Naive thymus-derived CD4-positive, alpha-beta T cell (primary cell): ENCODE results near the gene EIF1. TPM values are rescaled to one million over a fixed set of nuclear protein-coding genes. Genes with fewer than 3 reads are reported as not detected.

Source experiments
- ATAC-seq: fragments of 150-1000 bp; cut with Tn5 transposase; 2 replicates; pipeline ENCODE4 v1.10.0; 2021; ENCODE audit warnings: mild to moderate bottlenecking, moderate library complexity
- CTCF ChIA-PET: fragments of 350-600 bp; sonication (Branson Sonifier 250); formaldehyde crosslinking; loops from one replicate; lab custom pipeline; 2021; ENCODE audit warnings: antibody characterized with exemption; lab: Charles Lee
- POLR2A ChIA-PET: fragments of 350-600 bp; sonication (Branson Sonifier 250); formaldehyde crosslinking; loops from one replicate; lab custom pipeline; 2021; ENCODE audit warnings: antibody characterized with exemption, inconsistent platforms; lab: Charles Lee
- DNase-seq, 9 donors: peaks; one replicate each; pipeline versions ENCODE4 v3.0.0 to v3.0.0-alpha.2; 2020 to 2022; ENCODE audit warnings: mixed read lengths in 1 of 9
- H3K27ac ChIP-seq: one replicate; pipeline ENCODE4 v1.7.0; 2013; ENCODE audit warnings: mild to moderate bottlenecking, low read depth, low read length, moderate library complexity
- H3K27me3 ChIP-seq, 2 donors: one replicate each; pipeline ENCODE4 v1.7.0; 2013; ENCODE audit warnings: low read length in 2 of 2, mild to moderate bottlenecking in 2 of 2, moderate library complexity in 2 of 2; ENCODE audit not compliant: control insufficient read depth in 2 of 2, insufficient read depth in 2 of 2
- H3K36me3 ChIP-seq, 3 experiments: 1 replicate in 2 of 3; 2 replicates in 1 of 3; pipeline ENCODE4 v1.7.0; 2013; ENCODE audit warnings: low read length in 3 of 3, mild to moderate bottlenecking in 3 of 3, moderate library complexity in 1 of 3; ENCODE audit not compliant: insufficient read depth in 3 of 3, control insufficient read depth in 2 of 3
- H3K4me1 ChIP-seq, 2 donors: one replicate each; pipeline ENCODE4 v1.7.0; 2013; ENCODE audit warnings: low read length in 2 of 2, mild to moderate bottlenecking in 2 of 2, moderate library complexity in 1 of 2; ENCODE audit not compliant: control insufficient read depth in 2 of 2, insufficient read depth in 2 of 2
- H3K4me3 ChIP-seq: 2 replicates; pipeline ENCODE4 v1.7.0; 2013; ENCODE audit warnings: mild to moderate bottlenecking, low read length
- H3K9me3 ChIP-seq, 3 experiments: 1 replicate in 2 of 3; 2 replicates in 1 of 3; pipeline ENCODE4 v1.7.0; 2013; ENCODE audit warnings: low read length in 3 of 3; ENCODE audit not compliant: control insufficient read depth in 2 of 3
- H3K27ac Mint-ChIP-seq, 9 donors: one replicate each; pipeline ENCODE4 v1.8.0; 2020 to 2022; ENCODE audit warnings: mixed read lengths in 9 of 9, mild to moderate bottlenecking in 8 of 9, moderate library complexity in 5 of 9, inconsistent platforms in 2 of 9
- H3K27me3 Mint-ChIP-seq, 5 donors: one replicate each; pipeline ENCODE4 v1.8.0; 2021 to 2022; ENCODE audit warnings: mixed read lengths in 5 of 5, mild to moderate bottlenecking in 1 of 5
- H3K36me3 Mint-ChIP-seq, 5 donors: one replicate each; pipeline ENCODE4 v1.8.0; 2020 to 2022; ENCODE audit warnings: mixed read lengths in 5 of 5, mild to moderate bottlenecking in 3 of 5, inconsistent platforms in 1 of 5
- H3K4me1 Mint-ChIP-seq, 7 donors: one replicate each; pipeline ENCODE4 v1.8.0; 2020 to 2022; ENCODE audit warnings: mixed read lengths in 7 of 7, mild to moderate bottlenecking in 3 of 7, inconsistent platforms in 1 of 7
- H3K4me3 Mint-ChIP-seq, 10 donors: one replicate each; pipeline ENCODE4 v1.8.0; 2020 to 2022; ENCODE audit warnings: mild to moderate bottlenecking in 10 of 10, mixed read lengths in 10 of 10, moderate library complexity in 6 of 10, inconsistent platforms in 2 of 10
- H3K9me3 Mint-ChIP-seq, 11 donors: one replicate each; pipeline ENCODE4 v1.8.0; 2020 to 2022; ENCODE audit warnings: mixed read lengths in 11 of 11, mild to moderate bottlenecking in 4 of 11, inconsistent platforms in 1 of 11, moderate library complexity in 1 of 11
- intact Hi-C, 2 donors: fragments of 100-400 bp; cut with micrococcal nuclease; formaldehyde crosslinking; loops; one replicate each; pipeline ENCODE4 v1.15.1; 2023
- polyA plus RNA-seq, 2 donors: library from polyadenylated mRNA; unstranded; fragments of 300-500 nt; fragmentation: Illumina TruSeq; gene quantifications; one replicate each; pipeline ENCODE4 v1.2.3, GENCODE V29; 2021
- total RNA-seq, 6 experiments: library from RNA in 5 of 6; stranded (reverse) in 5 of 6; gene quantifications; 1 replicate in 5 of 6; 2 replicates in 1 of 6; pipeline ENCODE4 v1.2.3 and lab custom pipeline; 2021 to 2026

The EIF1 gene
- total and polyA plus RNA-seq, 7 experiments from 2014 or later = 710 to 2,222 (median 934) TPM

DNA sequence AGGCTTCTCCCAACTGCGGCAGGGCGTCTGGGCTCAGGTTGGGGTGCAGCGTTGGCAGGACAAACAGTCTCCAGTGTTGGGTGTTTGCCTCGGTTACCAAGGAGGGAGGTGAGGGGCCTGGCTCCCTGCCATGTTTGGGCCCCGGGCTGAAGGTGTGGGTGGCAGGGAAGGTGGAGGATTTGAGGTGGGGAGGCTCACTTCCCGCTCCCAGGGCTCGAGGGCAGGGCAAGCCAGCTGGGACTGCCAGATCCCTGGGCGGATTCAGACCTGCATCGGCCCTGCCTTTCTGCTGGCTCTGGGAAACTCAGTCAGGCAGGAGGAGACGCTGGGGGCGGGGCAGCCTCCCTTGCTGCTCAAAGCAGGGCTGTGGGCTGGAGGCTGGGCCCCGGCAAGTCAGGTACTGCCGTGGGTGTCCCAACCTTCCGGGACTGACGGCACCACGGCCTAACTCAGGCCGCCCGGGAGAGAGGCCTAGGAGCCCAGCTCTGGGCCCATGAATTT lies 33.0 kb upstream of the EIF1 start:
- H3K9me3 ChIP-seq = no peaks in the 10 kb centered on the region
- no peak overlapping the region for H3K4me3 ChIP-seq
- DNase-seq (no peak), ATAC-seq (no peak)
- ChIA-PET POLR2A (no interaction called here), CTCF (interaction anchor here (0.5 kb wide), 1 partner anchor 837 kb away, joined by 3 read pairs; no protein-coding TSS in a partner anchor)
- H3K27me3 ChIP-seq = no peaks in the 10 kb centered on the region
- H3K4me1 ChIP-seq = no peaks in the 10 kb centered on the region
- intact Hi-C loops = no loop called here
- Mint-ChIP-seq H3K27ac (no peak overlapping the region), H3K4me1 (no peaks in the 10 kb centered on the region), H3K4me3 (no peak overlapping the region), H3K36me3 (no peaks in the 10 kb centered on the region), H3K27me3 (no peaks in the 10 kb centered on the region), H3K9me3 (no peaks in the 10 kb centered on the region)
- no peaks in the 10 kb centered on the region for H3K36me3 ChIP-seq
- H3K27ac ChIP-seq = no peak overlapping the region

DNA sequence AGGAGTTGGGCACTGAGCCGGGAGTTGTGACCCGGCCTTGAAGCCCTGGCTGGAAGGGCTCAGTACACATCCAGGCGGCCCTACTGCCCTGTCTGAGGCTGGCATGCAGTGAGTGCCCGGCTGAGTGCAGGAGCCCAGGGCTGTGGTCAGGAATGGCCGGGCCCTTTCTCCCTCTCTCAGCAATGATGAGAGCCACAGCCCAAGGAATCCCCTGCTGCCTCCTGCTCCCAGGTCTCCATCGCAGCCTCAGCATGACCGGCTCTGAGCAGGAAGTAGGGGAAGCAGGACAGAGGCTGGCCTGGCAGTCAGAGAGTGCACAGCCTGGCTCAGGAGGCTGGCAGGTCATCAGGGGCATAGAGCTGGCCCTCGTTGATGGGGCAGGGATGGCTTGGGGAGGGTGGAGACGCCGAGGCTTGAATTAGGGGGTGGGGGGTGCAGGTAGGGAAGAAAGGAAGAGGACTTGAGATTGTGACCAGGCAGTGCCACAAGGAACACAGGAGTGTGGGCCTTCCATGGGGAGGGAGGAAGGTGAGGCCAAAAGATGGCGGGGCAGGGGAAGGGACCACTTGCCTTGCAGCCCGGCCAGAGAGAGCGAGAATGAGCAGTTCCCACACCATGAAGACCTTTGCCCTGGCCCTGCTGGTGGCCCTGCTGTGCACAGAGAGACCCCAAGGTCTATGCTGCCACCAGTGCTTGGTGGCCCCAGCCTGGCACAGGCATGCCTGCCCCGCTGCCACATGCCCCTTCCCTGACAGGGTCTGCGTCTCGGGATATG lies 32.2 kb upstream of the EIF1 start:
- POLR2A ChIA-PET = interaction anchor here (0.6 kb wide), 1 partner anchor 10 kb away, joined by 3 read pairs; no protein-coding TSS in a partner anchor
- no peak overlapping the region for H3K4me3 Mint-ChIP-seq
- no peaks in the 10 kb centered on the region for H3K4me1 ChIP-seq
- no peaks in the 10 kb centered on the region for H3K4me1 Mint-ChIP-seq
- H3K27ac Mint-ChIP-seq = no peak overlapping the region
- no peak for DNase-seq
- H3K27me3 ChIP-seq = no peaks in the 10 kb centered on the region
- H3K9me3 ChIP-seq = no peaks in the 10 kb centered on the region
- H3K36me3 Mint-ChIP-seq = no peaks in the 10 kb centered on the region
- no peak for ATAC-seq
- no peaks in the 10 kb centered on the region for H3K27me3 Mint-ChIP-seq
- H3K4me3 ChIP-seq = no peak overlapping the region
- H3K27ac ChIP-seq = no peak overlapping the region
- CTCF ChIA-PET = interaction anchor here (0.5 kb wide), 1 partner anchor 837 kb away, joined by 3 read pairs; no protein-coding TSS in a partner anchor
- H3K36me3 ChIP-seq = no peaks in the 10 kb centered on the region
- intact Hi-C loops = no loop called here
- H3K9me3 Mint-ChIP-seq = no peaks in the 10 kb centered on the region

DNA sequence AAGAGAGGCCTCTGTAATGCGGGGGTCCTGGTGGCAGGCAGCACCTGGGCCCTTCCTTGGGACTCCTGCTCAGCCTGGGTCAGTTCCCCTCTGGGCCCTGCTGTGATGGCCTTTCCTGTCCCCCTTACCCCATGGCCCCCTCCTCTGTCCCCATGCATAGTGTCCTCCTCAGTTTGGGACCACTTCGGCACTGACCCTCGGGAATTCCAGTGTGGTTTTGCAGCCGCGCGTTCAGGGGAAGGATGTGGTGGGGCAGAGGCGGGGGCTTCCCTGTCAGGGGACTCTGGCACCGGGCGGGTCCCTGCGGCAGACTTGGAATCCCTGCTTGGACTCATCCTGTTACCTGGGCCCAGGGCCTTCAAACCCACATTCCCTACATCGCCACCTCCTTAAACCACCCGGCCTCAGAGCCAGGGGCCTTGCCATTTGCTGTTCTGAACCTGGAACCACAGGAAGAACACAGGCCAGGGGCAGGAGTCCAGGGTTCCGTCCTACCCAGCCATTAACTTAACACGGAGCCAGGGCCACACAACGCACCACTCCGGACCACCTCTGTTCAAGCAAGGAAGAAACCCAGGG lies 31.4 kb upstream of the EIF1 start:
- intact Hi-C loops = no loop called here
- POLR2A ChIA-PET = no interaction called here
- CTCF ChIA-PET = interaction anchor here (1.5 kb wide), 1 partner anchor 11 kb away, joined by 3 read pairs; no protein-coding TSS in a partner anchor
- Histone ChIP-seq H3K27me3 (no peaks in the 10 kb centered on the region), H3K4me3 (no peak overlapping the region), H3K36me3 (no peaks in the 10 kb centered on the region), H3K9me3 (no peaks in the 10 kb centered on the region), H3K27ac (no peak overlapping the region), H3K4me1 (no peaks in the 10 kb centered on the region)
- Mint-ChIP-seq H3K4me3 (no peak overlapping the region), H3K4me1 (no peaks in the 10 kb centered on the region), H3K27ac (no peak overlapping the region), H3K36me3 (no peaks in the 10 kb centered on the region), H3K9me3 (no peaks in the 10 kb centered on the region), H3K27me3 (no peaks in the 10 kb centered on the region)
- ATAC-seq (no peak), DNase-seq (no peak)

GRCh38 chr17:41657936-41658335 lies 30.7 kb upstream of the EIF1 start:
- no peaks in the 10 kb centered on the region for H3K27me3 ChIP-seq
- ChIA-PET CTCF (interaction anchor here (1.0 to 1.5 kb wide), 2 partner anchors 10 to 109 kb away, joined by 3 read pairs; no protein-coding TSS in a partner anchor), POLR2A (no interaction called here)
- Mint-ChIP-seq H3K36me3 (no peaks in the 10 kb centered on the region), H3K4me1 (peaks cover 0 to 2% (median 0%) of the 10 kb centered on the region in 7 donors), H3K9me3 (no peaks in the 10 kb centered on the region), H3K27ac (no peak overlapping the region), H3K4me3 (no peak overlapping the region), H3K27me3 (no peaks in the 10 kb centered on the region)
- no peaks in the 10 kb centered on the region for H3K36me3 ChIP-seq
- intact Hi-C loops = no loop called here
- ATAC-seq (no peak), DNase-seq (no peak)
- no peak overlapping the region for H3K4me3 ChIP-seq
- H3K4me1 ChIP-seq = no peaks in the 10 kb centered on the region
- no peak overlapping the region for H3K27ac ChIP-seq
- H3K9me3 ChIP-seq = no peaks in the 10 kb centered on the region

GRCh38 chr17:41658846-41659245 lies 29.8 kb upstream of the EIF1 start:
- H3K9me3 Mint-ChIP-seq = no peaks in the 10 kb centered on the region
- H3K36me3 Mint-ChIP-seq = no peaks in the 10 kb centered on the region
- H3K36me3 ChIP-seq = no peaks in the 10 kb centered on the region
- no peak overlapping the region for H3K4me3 ChIP-seq
- H3K9me3 ChIP-seq = no peaks in the 10 kb centered on the region
- ChIA-PET POLR2A (interaction anchor here (0.5 kb wide), 1 partner anchor 730 kb away, joined by 3 read pairs; no protein-coding TSS in a partner anchor), CTCF (interaction anchor here (1.0 kb wide), 1 partner anchor 110 kb away, joined by 3 read pairs; no protein-coding TSS in a partner anchor)
- H3K27ac ChIP-seq = no peak overlapping the region
- peaks cover 0 to 7% (median 6%) of the 10 kb centered on the region in 7 donors for H3K4me1 Mint-ChIP-seq
- intact Hi-C loops = no loop called here
- H3K4me3 Mint-ChIP-seq = no peak overlapping the region
- no peaks in the 10 kb centered on the region for H3K27me3 ChIP-seq
- ATAC-seq (no peak), DNase-seq (no peak)
- H3K4me1 ChIP-seq = no peaks in the 10 kb centered on the region
- peaks cover 0 to 5% (median 0%) of the 10 kb centered on the region in 5 donors for H3K27me3 Mint-ChIP-seq
- no peak overlapping the region for H3K27ac Mint-ChIP-seq

DNA sequence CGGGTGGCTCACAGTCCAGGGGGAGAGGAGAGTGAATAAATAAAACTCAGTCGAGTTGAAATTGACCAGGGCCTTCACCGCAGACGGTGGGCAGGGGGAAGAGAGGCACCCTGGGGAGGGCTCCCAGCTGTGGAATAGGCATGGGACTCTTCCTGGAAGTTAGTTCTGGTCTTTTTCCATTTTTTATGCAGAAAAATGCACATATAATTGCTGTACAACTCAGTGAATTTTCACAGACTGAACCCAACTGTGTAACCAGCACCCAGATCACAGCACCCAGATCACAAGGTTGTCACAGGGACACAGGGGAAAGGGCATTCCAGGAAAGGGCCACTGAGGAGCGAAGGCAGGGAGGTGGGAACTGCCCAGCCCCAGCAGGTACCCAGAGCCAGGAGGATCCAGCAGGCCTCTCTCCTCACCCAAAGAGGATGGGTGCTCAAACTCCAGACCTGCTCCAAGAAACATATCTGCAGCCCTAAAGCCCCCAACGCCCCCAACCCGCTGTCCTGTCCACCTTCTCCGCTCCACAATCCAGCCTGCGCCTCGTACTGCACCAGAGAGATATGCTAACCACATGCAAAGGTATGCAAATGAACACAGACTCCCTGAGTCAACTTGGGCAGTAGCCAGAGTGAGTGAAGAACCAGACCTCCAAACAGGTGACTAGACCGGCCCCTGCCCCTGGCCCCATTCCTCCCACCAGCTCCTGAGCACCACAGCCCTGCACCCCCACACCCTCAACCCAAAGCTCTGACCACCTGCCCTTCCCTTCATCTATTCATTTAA lies 29.1 kb upstream of the EIF1 start:
- H3K9me3 Mint-ChIP-seq = no peaks in the 10 kb centered on the region
- no peak overlapping the region for H3K27ac Mint-ChIP-seq
- DNase-seq (no peak), ATAC-seq (no peak)
- no peaks in the 10 kb centered on the region for H3K36me3 Mint-ChIP-seq
- H3K4me3 ChIP-seq = no peak overlapping the region
- H3K27me3 Mint-ChIP-seq = peaks cover 0 to 6% (median 0%) of the 10 kb centered on the region in 5 donors
- H3K27ac ChIP-seq = no peak overlapping the region
- ChIA-PET POLR2A (interaction anchor here (0.5 kb wide), 1 partner anchor 731 kb away, joined by 3 read pairs; no protein-coding TSS in a partner anchor), CTCF (interaction anchor here (0.6 to 2.5 kb wide), 6 partner anchors 11 to 755 kb away, joined by 3 to 21 read pairs (median 3); no protein-coding TSS in a partner anchor)
- H3K4me1 Mint-ChIP-seq = peaks cover 0 to 7% (median 6%) of the 10 kb centered on the region in 7 donors
- no peaks in the 10 kb centered on the region for H3K27me3 ChIP-seq
- no peak overlapping the region for H3K4me3 Mint-ChIP-seq
- intact Hi-C loops = loop anchor here in 1 of 2 donors (10.0 kb wide), 1 partner anchor 1015 kb away; the partner anchor contains the start of gene SMARCE1
- no peaks in the 10 kb centered on the region for H3K9me3 ChIP-seq
- H3K36me3 ChIP-seq = no peaks in the 10 kb centered on the region
- H3K4me1 ChIP-seq = no peaks in the 10 kb centered on the region
